SK-N-SH treated with all-trans-retinoic acid at 6 μM for 48 hours (cell line): ENCODE results near the gene SPEN.

ENCODE experiments used
- ATAC-seq: fragments of 200-7000 bp; cut with Tn5 transposase; 3 replicates; pipeline ENCODE4 v1.9.1; 2020; ENCODE audit warnings: mild to moderate bottlenecking, moderate library complexity
- ARNTL ChIP-seq: fragments of 450-650 bp; formaldehyde crosslinking; IDR thresholded peaks from 2 replicates; pipeline ENCODE4 v1.5.0; 2020; ENCODE audit warnings: low read depth, mild to moderate bottlenecking, moderate library complexity, borderline replicate concordance
- BACH2 ChIP-seq: fragments of 250-450 bp; sonication (Bioruptor Pico); IDR thresholded peaks from 2 replicates; pipeline ENCODE4 v1.9.0; 2021; ENCODE audit warnings: mild to moderate bottlenecking, borderline replicate concordance
- CREB5 ChIP-seq: fragments of 250-450 bp; sonication (Bioruptor Pico); IDR thresholded peaks from 2 replicates; pipeline ENCODE4 v1.5.1; 2020; ENCODE audit warnings: low read depth, mild to moderate bottlenecking, moderate library complexity
- CSDC2 ChIP-seq: fragments of 250-450 bp; sonication (Bioruptor Pico); IDR thresholded peaks from 2 replicates; pipeline ENCODE4 v1.5.0; 2020; ENCODE audit warnings: mild to moderate bottlenecking, moderate library complexity
- CSRNP3 ChIP-seq: fragments of 250-450 bp; sonication (Bioruptor Pico); IDR thresholded peaks from 2 replicates; pipeline ENCODE4 v1.5.1; 2021; ENCODE audit warnings: mild to moderate bottlenecking, moderate library complexity
- GLIS3 ChIP-seq: fragments of 250-450 bp; sonication (Bioruptor Pico); IDR thresholded peaks from 2 replicates; pipeline ENCODE4 v1.5.0; 2020; ENCODE audit warnings: mild to moderate bottlenecking, moderate library complexity
- ISL1 ChIP-seq: fragments of 250-450 bp; sonication (Bioruptor Pico); IDR thresholded peaks from 2 replicates; pipeline ENCODE4 v2.1.2; 2022; ENCODE audit warnings: mild to moderate bottlenecking, moderate library complexity
- OSR1 ChIP-seq: fragments of 250-450 bp; sonication (Bioruptor Pico); IDR thresholded peaks from 2 replicates; pipeline ENCODE4 v1.8.0; 2022; ENCODE audit warnings: moderate library complexity, mild to moderate bottlenecking, inconsistent platforms
- PPARA ChIP-seq: fragments of 250-450 bp; sonication (Bioruptor Pico); IDR thresholded peaks from 2 replicates; pipeline ENCODE4 v1.5.0; 2020; ENCODE audit warnings: mild to moderate bottlenecking, borderline replicate concordance
- RARB ChIP-seq: fragments of 250-450 bp; sonication (Bioruptor Pico); IDR thresholded peaks from 2 replicates; pipeline ENCODE4 v1.8.0; 2021; ENCODE audit warnings: mild to moderate bottlenecking, moderate library complexity
- TCF4 ChIP-seq: fragments of 250-450 bp; sonication (Bioruptor Pico); IDR thresholded peaks from 2 replicates; pipeline ENCODE4 v1.8.0; 2021; ENCODE audit warnings: mild to moderate bottlenecking, moderate library complexity, borderline replicate concordance
- TOX ChIP-seq: fragments of 250-450 bp; sonication (Bioruptor Pico); IDR thresholded peaks from 2 replicates; pipeline ENCODE4 v1.8.0; 2021; ENCODE audit warnings: mild to moderate bottlenecking, moderate library complexity, borderline replicate concordance
- ZC3H10 ChIP-seq: fragments of 250-450 bp; sonication (Bioruptor Pico); IDR thresholded peaks from 2 replicates; pipeline ENCODE4 v1.5.1; 2021; ENCODE audit warnings: mild to moderate bottlenecking, moderate library complexity
- ZFP30 ChIP-seq: fragments of 450-650 bp; formaldehyde crosslinking; IDR thresholded peaks from 2 replicates; pipeline ENCODE4 v1.5.0; 2022; ENCODE audit warnings: mild to moderate bottlenecking, moderate library complexity
- ZNF565 ChIP-seq: fragments of 450-650 bp; formaldehyde crosslinking; conservative IDR thresholded peaks from 2 replicates; pipeline ENCODE4 v1.5.0; 2020; ENCODE audit warnings: low read depth, mild to moderate bottlenecking, moderate library complexity
- ZNF70 ChIP-seq: fragments of 450-650 bp; formaldehyde crosslinking; IDR thresholded peaks from 2 replicates; pipeline ENCODE4 v1.5.0; 2020; ENCODE audit warnings: mild to moderate bottlenecking, moderate library complexity
- ZNF8 ChIP-seq: fragments of 450-650 bp; formaldehyde crosslinking; IDR thresholded peaks from 2 replicates; pipeline ENCODE4 v1.5.0; 2020; ENCODE audit warnings: mild to moderate bottlenecking, moderate library complexity
- TF ChIP-seq, protein P1 (sequence below): fragments of 250-450 bp; sonication (Bioruptor Pico); IDR thresholded peaks from 2 replicates; pipeline ENCODE4 v1.8.0; 2020; ENCODE audit warnings: mild to moderate bottlenecking, moderate library complexity, borderline replicate concordance

SPEN gene

GRCh38 chr1:15851210-15852035 is 3.9 kb downstream of the SPEN start:
- no peak for TF ChIP-seq ISL1
- no peak for TF ChIP-seq TCF4 (CRISPR knock-in tag)
- TF ChIP-seq CSRNP3 (CRISPR knock-in tag), result no peak
- no peak for TF ChIP-seq TOX (CRISPR knock-in tag)
- TF ChIP-seq GLIS3, result no peak
- TF ChIP-seq, protein P1, sequence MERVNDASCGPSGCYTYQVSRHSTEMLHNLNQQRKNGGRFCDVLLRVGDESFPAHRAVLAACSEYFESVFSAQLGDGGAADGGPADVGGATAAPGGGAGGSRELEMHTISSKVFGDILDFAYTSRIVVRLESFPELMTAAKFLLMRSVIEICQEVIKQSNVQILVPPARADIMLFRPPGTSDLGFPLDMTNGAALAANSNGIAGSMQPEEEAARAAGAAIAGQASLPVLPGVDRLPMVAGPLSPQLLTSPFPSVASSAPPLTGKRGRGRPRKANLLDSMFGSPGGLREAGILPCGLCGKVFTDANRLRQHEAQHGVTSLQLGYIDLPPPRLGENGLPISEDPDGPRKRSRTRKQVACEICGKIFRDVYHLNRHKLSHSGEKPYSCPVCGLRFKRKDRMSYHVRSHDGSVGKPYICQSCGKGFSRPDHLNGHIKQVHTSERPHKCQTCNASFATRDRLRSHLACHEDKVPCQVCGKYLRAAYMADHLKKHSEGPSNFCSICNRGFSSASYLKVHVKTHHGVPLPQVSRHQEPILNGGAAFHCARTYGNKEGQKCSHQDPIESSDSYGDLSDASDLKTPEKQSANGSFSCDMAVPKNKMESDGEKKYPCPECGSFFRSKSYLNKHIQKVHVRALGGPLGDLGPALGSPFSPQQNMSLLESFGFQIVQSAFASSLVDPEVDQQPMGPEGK (CRISPR knock-in tag), result no peak
- ATAC-seq, result no peak

- no peak for ATAC-seq
- TF ChIP-seq ZC3H10 (CRISPR knock-in tag) (no peak), ARNTL (CRISPR knock-in tag) (no peak), TOX (CRISPR knock-in tag) (no peak), ISL1 (no peak), ZFP30 (CRISPR knock-in tag) (no peak), ZNF70 (CRISPR knock-in tag) (no peak), CSDC2 (CRISPR knock-in tag) (no peak), BACH2 (CRISPR knock-in tag) (no peak), OSR1 (CRISPR knock-in tag) (no peak)
- TF ChIP-seq, all 23 proteins: peak for 0
Measured at GRCh38 chr1:15852036-15852827, 4.7 kb downstream of the SPEN start.

DNA sequence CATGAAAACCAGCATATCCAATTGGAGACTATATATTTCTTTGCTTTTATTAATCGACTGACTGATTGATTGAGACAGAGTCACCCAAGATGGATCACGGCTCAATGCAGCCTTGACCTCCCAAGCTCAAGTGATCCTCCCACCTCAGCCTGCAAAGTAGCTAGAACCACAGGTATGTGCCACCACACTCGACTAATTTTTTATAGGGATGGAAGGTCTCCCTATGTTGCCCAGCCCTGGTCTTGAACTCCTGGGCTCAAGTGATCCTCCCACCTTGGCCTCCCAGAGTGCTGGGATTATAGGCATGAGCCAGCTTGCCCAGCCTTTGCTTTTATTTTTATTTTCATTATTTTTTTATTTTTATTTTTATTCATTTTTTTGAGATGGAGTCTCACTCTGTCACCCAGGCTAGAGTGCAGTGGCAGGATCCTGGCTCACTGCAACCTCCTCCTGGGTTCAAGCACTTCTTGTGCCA is 5.4 kb downstream of the SPEN start:
- TF ChIP-seq, protein P1 (CRISPR knock-in tag), result no peak
- TF ChIP-seq GLIS3 (no peak), ZNF565 (CRISPR knock-in tag) (no peak), ZC3H10 (CRISPR knock-in tag) (no peak), BACH2 (CRISPR knock-in tag) (no peak)
- no peak for ATAC-seq

- no peak for ATAC-seq
- TF ChIP-seq RARB (no peak), ARNTL (CRISPR knock-in tag) (no peak), PPARA (no peak), ZNF8 (CRISPR knock-in tag) (no peak), CSRNP3 (CRISPR knock-in tag) (no peak), ISL1 (no peak), GLIS3 (no peak), ZFP30 (CRISPR knock-in tag) (no peak), CREB5 (CRISPR knock-in tag) (no peak), BACH2 (CRISPR knock-in tag) (no peak)
- TF ChIP-seq, protein P1 (CRISPR knock-in tag), result no peak
- TF ChIP-seq, all 23 proteins: peak for 0
Measured at GRCh38 chr1:15856888-15857287, 9.4 kb downstream of the SPEN start.
